Fibroblast of pulmonary artery (primary cell): ENCODE measurements around the gene DYNLRB1.
A peak's percentile ranks its signal among the peaks of the same experiment; 100 is the strongest.

Source experiments
- DNase-seq: peaks from one replicate; pipeline ENCODE4 v3.0.0-alpha.2; 2010; ENCODE audit warnings: low read depth
- H3K4me3 ChIP-seq: replicated peaks from 2 replicates; pipeline ENCODE4 v1.5.1; 2011; ENCODE audit warnings: low read depth, mild to moderate bottlenecking, control low read depth, low read length, moderate library complexity
- CTCF ChIP-seq: IDR thresholded peaks from 2 replicates; pipeline ENCODE4 v1.5.1; 2011; ENCODE audit warnings: mild to moderate bottlenecking, control low read depth, low read length, inconsistent platforms; ENCODE audit errors: missing control alignments

The DYNLRB1 gene

DNA sequence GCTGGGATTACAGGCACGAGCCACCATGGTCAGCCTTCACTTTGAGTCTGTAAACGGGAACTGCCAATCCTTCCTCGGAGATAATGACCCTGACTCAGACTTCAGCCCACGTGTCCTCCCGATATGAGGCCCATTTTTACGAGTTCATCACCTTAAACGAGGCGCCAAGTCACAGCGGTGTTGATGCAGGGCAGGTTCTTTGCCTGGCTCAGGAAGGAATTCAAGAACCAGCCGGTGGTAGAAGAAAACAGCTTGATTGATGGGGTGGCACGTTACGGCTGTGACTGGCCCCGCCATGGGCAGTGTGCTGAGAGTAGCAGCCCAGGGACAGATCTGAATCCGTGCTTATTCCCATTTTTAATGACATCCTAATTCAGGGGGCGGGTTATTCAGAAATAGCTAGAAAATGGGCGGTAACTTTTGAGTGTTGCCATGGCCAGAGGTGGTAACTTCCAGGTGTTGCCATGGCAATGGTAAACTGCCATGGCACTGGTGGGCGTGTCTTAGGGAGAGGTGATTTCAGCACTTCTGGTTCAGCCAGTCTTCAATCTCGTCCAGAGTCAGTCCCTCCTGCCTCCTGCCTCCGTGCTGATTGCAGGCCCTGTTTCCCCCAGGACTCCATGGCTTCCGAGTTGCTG is 33.2 kb downstream of the DYNLRB1 start:
- no peak overlapping the region for H3K4me3 ChIP-seq
- TF ChIP-seq CTCF = no peak
- DNase-seq = peak; percentile 31

- TF ChIP-seq CTCF = no peak
- H3K4me3 ChIP-seq = no peak overlapping the region
- DNase-seq = no peak
Observed at GRCh38 chr20:34549929-34550305, 33.7 kb downstream of the DYNLRB1 start.

DNA sequence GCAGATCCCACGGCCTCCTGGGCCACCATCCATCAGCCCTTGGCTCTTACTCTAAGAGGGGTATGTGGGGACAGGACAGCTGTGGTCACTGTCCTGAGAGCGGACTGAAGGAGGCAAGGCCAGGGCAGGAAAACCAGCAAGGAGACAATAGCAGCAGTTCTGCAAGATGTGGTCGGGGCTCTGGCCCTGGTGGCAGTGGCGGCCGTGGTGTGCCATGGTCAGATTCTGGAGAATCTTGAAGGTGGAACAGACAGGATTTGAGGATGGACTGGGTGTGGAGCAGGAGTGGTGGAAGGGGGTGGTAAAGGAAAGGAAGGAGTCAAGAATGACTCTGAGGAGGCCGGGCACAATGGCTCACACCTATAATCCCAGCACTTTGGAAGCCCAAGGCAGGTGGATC is 36.3 kb downstream of the DYNLRB1 start:
- no peak for DNase-seq
- no peak overlapping the region for H3K4me3 ChIP-seq
- TF ChIP-seq CTCF = no peak

- no peak for DNase-seq
- no peak overlapping the region for H3K4me3 ChIP-seq
- no peak for TF ChIP-seq CTCF
Observed at GRCh38 chr20:34553366-34553867, 37.2 kb downstream of the DYNLRB1 start.

DNA sequence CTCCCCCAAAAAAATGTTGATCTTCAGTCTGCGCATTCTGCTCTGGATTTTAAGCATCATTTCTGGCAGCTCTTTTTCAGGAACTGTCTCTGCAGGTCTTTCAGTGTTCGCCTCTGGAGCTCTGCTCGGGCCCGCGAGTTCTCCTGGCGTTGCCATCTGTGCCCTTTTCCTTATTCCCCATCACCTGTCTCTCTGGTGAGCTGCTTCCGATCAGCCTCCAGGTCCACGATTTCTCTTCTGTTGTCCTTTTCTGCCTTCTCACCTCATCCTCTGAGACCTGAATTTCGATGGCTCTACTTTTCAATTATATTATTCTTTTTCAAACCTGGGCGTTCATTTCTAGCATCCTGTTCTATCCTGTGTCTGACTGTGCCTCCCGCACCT is 41.7 kb downstream of the DYNLRB1 start:
- peak overlapping the region; percentile 78 for H3K4me3 ChIP-seq
- DNase-seq = no peak
- TF ChIP-seq CTCF = no peak

DNA sequence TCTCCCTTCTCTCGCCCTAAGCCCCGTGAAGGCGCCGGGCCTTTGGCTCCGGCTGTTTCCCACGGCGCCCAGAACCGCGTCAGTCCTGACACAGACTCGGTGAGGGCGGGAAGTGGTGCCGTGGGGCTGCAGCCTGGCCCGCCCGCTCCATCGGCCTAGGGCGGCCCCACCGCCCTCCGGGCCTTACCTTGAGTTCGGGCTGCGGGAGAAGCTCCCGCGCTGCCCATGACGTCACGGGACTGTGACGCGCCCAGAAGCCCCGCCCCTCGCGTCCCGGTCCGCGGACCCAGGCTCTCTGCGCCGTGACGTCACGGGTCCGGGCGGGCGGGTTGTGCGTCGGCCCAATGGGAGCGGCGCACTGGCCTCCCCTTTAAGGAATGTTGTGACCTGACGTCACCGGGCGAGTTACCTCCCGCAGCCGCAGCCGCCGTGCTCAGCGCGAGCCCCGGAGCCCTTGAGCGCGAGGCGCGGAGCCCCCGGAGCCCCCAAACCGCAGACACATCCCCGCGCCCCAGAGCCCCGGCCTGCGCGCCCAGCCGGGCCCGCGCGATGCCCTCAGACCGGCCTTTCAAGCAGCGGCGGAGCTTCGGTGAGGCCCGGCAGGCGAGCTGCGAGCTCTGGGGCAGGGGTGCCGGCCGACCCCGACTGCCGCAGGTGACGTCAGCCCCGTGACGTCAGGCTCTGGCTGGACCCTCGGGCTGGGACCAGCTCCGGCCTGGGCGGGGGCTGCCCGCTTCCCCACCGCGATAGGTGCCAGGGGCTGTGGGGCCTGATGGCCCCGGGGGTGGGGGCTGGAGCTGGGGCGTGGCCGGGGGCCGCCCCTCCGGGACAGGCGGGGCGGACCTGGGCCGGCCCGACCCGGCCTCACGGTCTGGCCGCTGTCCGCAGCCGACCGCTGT is 42.3 kb downstream of the DYNLRB1 start, which contains the start of gene MAP1LC3A:
Gene MAP1LC3A, plus strand, starts transcription at position 399 of the 899 bp plus-strand sequence. Its CDS starts 151 bp downstream, at position 550.
- DNase-seq = peak; percentile 97
- TF ChIP-seq CTCF = no peak
- peak within 1 kb of the TSS; percentile 78 for H3K4me3 ChIP-seq
